NCI-H2029 (cell line): ENCODE data around the gene ANTKMT.

Experiments
- DNase-seq: peaks from one replicate; lab custom pipeline; 2025; lab: John Stamatoyannopoulos, UW

ANTKMT gene

GRCh38 chr16:720990-721764 lies at the start of gene ANTKMT:
Gene ANTKMT (plus strand): TSS chr16:721146. CDS start chr16:721275, 129 bp downstream.
- peak; percentile 78 for DNase-seq

- no peak for DNase-seq
Measured at GRCh38 chr16:671353-672131, 49.4 kb upstream of the ANTKMT start.

- no peak for DNase-seq
Measured at GRCh38 chr16:672371-672770, 48.6 kb upstream of the ANTKMT start.

- DNase-seq: no peak
Measured at GRCh38 chr16:672851-673250, 48.1 kb upstream of the ANTKMT start.

- no peak for DNase-seq
Measured at GRCh38 chr16:673399-673991, 47.5 kb upstream of the ANTKMT start.

- DNase-seq: no peak
Measured at GRCh38 chr16:674214-674881, 46.6 kb upstream of the ANTKMT start.

GRCh38 chr16:674968-675883 lies 45.7 kb upstream of the ANTKMT start, which contains the start of gene RHBDL1:
Gene RHBDL1 (plus strand): TSS chr16:675671. CDS start chr16:675791, 120 bp downstream.
- no peak for DNase-seq

- no peak for DNase-seq
Measured at GRCh38 chr16:675884-676564, 44.9 kb upstream of the ANTKMT start.

- no peak for DNase-seq
Measured at GRCh38 chr16:676565-676902, 44.4 kb upstream of the ANTKMT start.

GRCh38 chr16:676913-677312 lies 44.0 kb upstream of the ANTKMT start:
- DNase-seq: peak; percentile 49

GRCh38 chr16:677316-678190 lies 43.4 kb upstream of the ANTKMT start:
- DNase-seq: no peak

GRCh38 chr16:678209-678857 lies 42.6 kb upstream of the ANTKMT start:
- DNase-seq: no peak

GRCh38 chr16:678858-679813 lies 41.8 kb upstream of the ANTKMT start:
- DNase-seq: peak; percentile 77

GRCh38 chr16:679814-680624 lies 40.9 kb upstream of the ANTKMT start, which contains the start of gene STUB1:
Gene STUB1 (plus strand): TSS chr16:680410. CDS start chr16:680526, 116 bp downstream.
- peak; percentile 75 for DNase-seq

- DNase-seq: no peak
Measured at GRCh38 chr16:680625-680945, 40.4 kb upstream of the ANTKMT start.

GRCh38 chr16:680967-681745 lies 39.8 kb upstream of the ANTKMT start:
- DNase-seq: peak; percentile 24
